Measurements from ENCODE around the gene CPXM2. TPM values are rescaled to one million over a fixed set of nuclear protein-coding genes. Genes with fewer than 3 reads are reported as not detected.

Gene CPXM2
- total and polyA plus RNA-seq, 9 of the 15 experiments (the other 6 are each of a cell fraction or from before 2014, with no cell fraction given): not detected

- H3K9me1 ChIP-seq (ENCODE audit: control insufficient read depth, insufficient read depth, low read length): no peaks in the 10 kb centered on the region
- WGBS (ENCODE audit: insufficient coverage, low coverage, missing lambda C conversion rate): 0% methylated on average over 3 of the region's 3 CpGs
- no TSS peak for BruUV-seq (replicated peaks)
- in situ Hi-C loops (cut with MboI): no loop called here
- ATAC-seq (no peak), DNase-seq (ENCODE audit: extremely low read depth in 1 of 4, low spot score in 3 of 4) (no peak), FAIRE-seq (no peak)
- H3K36me3 ChIP-seq (ENCODE audit: control insufficient read depth, insufficient read depth, low read length): no peaks in the 10 kb centered on the region
- H3K27ac ChIP-seq (ENCODE audit: extremely low read depth, low read depth, low read length): no peak overlapping the region
- no peaks in the 10 kb centered on the region for H4K20me1 ChIP-seq (replicated peaks; ENCODE audit: control insufficient read depth, insufficient read depth, low read length)
- ChIA-PET POLR2A (no interaction called here), CTCF (ENCODE audit: low intra/inter-chr PET ratio) (no interaction called here)
- peaks cover 0 to 6% of the 10 kb centered on the region in 2 experiments; a peak in 1 of 5 replicates for H3K27me3 ChIP-seq (ENCODE audit: control insufficient read depth in 2 of 2, insufficient read depth in 2 of 2, low read length in 2 of 2)
- no peaks in the 10 kb centered on the region for H3K4me1 ChIP-seq (replicated peaks in 1 of 2; ENCODE audit: control insufficient read depth in 2 of 2, insufficient read depth in 2 of 2, low read length in 2 of 2)
- intact Hi-C loops (cut with micrococcal nuclease): no loop called here
- no peaks in the 10 kb centered on the region for H3K79me2 ChIP-seq (ENCODE audit: control insufficient read depth, insufficient read depth, low read length)
- no peak overlapping the region for H3K9ac ChIP-seq (ENCODE audit: insufficient read depth in 1 of 2, low read depth in 2 of 2, low read length in 2 of 2)
- no peak overlapping the region for H3K4me3 ChIP-seq
- no peaks in the 10 kb centered on the region for H3K9me3 ChIP-seq (replicated peaks; ENCODE audit: control insufficient read depth, insufficient read depth, low read depth, low read length)
- no peak overlapping the region for H2AFZ ChIP-seq (ENCODE audit: low read depth, low read length)
- no peak overlapping the region for H3K4me2 ChIP-seq (ENCODE audit: insufficient read depth, low read length)
- no peak for TF ChIP-seq ZNF354B (CRISPR knock-in tag; IDR thresholded peaks at IDR 0.05)
- no peak for TF ChIP-seq ZNF561 (CRISPR knock-in tag; conservative IDR thresholded peaks at IDR 0.05)
- TF ChIP-seq CC2D1A (IDR thresholded peaks at IDR 0.05): no peak
- no peak for TF ChIP-seq NCOR1 (IDR thresholded peaks at IDR 0.05)
- TF ChIP-seq TSC22D4 (tag; IDR thresholded peaks at IDR 0.05): no peak
- TF ChIP-seq, protein P1, sequence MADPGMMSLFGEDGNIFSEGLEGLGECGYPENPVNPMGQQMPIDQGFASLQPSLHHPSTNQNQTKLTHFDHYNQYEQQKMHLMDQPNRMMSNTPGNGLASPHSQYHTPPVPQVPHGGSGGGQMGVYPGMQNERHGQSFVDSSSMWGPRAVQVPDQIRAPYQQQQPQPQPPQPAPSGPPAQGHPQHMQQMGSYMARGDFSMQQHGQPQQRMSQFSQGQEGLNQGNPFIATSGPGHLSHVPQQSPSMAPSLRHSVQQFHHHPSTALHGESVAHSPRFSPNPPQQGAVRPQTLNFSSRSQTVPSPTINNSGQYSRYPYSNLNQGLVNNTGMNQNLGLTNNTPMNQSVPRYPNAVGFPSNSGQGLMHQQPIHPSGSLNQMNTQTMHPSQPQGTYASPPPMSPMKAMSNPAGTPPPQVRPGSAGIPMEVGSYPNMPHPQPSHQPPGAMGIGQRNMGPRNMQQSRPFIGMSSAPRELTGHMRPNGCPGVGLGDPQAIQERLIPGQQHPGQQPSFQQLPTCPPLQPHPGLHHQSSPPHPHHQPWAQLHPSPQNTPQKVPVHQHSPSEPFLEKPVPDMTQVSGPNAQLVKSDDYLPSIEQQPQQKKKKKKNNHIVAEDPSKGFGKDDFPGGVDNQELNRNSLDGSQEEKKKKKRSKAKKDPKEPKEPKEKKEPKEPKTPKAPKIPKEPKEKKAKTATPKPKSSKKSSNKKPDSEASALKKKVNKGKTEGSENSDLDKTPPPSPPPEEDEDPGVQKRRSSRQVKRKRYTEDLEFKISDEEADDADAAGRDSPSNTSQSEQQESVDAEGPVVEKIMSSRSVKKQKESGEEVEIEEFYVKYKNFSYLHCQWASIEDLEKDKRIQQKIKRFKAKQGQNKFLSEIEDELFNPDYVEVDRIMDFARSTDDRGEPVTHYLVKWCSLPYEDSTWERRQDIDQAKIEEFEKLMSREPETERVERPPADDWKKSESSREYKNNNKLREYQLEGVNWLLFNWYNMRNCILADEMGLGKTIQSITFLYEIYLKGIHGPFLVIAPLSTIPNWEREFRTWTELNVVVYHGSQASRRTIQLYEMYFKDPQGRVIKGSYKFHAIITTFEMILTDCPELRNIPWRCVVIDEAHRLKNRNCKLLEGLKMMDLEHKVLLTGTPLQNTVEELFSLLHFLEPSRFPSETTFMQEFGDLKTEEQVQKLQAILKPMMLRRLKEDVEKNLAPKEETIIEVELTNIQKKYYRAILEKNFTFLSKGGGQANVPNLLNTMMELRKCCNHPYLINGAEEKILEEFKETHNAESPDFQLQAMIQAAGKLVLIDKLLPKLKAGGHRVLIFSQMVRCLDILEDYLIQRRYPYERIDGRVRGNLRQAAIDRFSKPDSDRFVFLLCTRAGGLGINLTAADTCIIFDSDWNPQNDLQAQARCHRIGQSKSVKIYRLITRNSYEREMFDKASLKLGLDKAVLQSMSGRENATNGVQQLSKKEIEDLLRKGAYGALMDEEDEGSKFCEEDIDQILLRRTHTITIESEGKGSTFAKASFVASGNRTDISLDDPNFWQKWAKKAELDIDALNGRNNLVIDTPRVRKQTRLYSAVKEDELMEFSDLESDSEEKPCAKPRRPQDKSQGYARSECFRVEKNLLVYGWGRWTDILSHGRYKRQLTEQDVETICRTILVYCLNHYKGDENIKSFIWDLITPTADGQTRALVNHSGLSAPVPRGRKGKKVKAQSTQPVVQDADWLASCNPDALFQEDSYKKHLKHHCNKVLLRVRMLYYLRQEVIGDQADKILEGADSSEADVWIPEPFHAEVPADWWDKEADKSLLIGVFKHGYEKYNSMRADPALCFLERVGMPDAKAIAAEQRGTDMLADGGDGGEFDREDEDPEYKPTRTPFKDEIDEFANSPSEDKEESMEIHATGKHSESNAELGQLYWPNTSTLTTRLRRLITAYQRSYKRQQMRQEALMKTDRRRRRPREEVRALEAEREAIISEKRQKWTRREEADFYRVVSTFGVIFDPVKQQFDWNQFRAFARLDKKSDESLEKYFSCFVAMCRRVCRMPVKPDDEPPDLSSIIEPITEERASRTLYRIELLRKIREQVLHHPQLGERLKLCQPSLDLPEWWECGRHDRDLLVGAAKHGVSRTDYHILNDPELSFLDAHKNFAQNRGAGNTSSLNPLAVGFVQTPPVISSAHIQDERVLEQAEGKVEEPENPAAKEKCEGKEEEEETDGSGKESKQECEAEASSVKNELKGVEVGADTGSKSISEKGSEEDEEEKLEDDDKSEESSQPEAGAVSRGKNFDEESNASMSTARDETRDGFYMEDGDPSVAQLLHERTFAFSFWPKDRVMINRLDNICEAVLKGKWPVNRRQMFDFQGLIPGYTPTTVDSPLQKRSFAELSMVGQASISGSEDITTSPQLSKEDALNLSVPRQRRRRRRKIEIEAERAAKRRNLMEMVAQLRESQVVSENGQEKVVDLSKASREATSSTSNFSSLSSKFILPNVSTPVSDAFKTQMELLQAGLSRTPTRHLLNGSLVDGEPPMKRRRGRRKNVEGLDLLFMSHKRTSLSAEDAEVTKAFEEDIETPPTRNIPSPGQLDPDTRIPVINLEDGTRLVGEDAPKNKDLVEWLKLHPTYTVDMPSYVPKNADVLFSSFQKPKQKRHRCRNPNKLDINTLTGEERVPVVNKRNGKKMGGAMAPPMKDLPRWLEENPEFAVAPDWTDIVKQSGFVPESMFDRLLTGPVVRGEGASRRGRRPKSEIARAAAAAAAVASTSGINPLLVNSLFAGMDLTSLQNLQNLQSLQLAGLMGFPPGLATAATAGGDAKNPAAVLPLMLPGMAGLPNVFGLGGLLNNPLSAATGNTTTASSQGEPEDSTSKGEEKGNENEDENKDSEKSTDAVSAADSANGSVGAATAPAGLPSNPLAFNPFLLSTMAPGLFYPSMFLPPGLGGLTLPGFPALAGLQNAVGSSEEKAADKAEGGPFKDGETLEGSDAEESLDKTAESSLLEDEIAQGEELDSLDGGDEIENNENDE (IDR thresholded peaks at IDR 0.05; ENCODE audit: low read depth, low read length): no peak
- TF ChIP-seq BRD9 (IDR thresholded peaks at IDR 0.05; ENCODE audit: low read depth, partially characterized antibody): no peak
- no peak for TF ChIP-seq SFPQ (IDR thresholded peaks at IDR 0.05; ENCODE audit: low read depth, low read length)
- TF ChIP-seq ATF4 (CRISPR knock-in tag; IDR thresholded peaks at IDR 0.05): no peak
These were observed 171.1 kb downstream of the CPXM2 start for GRCh38 chr10:123720536-123720935.

All from K562 (cell line).